Spleen (tissue), 7 donors: ENCODE data around the gene SLC2A14.
"Not testable (repeated sequence)": the region's sequence is repeated elsewhere in the genome, so short reads cannot be mapped to it uniquely, and the experiment has no call there.

Experiments
- POLR2A ChIP-seq, 3 donors: fragments of 450-650 bp; IDR thresholded peaks; one replicate each; pipeline ENCODE4 v1.5.1; 2017; ENCODE audit warnings: antibody characterized with exemption in 3 of 3, mild to moderate bottlenecking in 1 of 3
- TF ChIP-seq, protein P1 (sequence below), 11 experiments: fragments of 200-600 bp in 7 of 11; fragments of 450-650 bp in 4 of 11; sonication (generic) in 4 of 11; IDR thresholded peaks in 8 of 11; conservative IDR thresholded peaks in 3 of 11; 1 replicate in 7 of 11; 2 replicates in 4 of 11; pipeline versions ENCODE4 v1.4.0 to v1.8.0; 2016 to 2021; ENCODE audit warnings: antibody characterized with exemption in 11 of 11, inconsistent platforms in 4 of 11, mild to moderate bottlenecking in 1 of 11
- donor health status: DM: no; HTN: no; CAD: no; lungs with moderate emphysema.
- donor health status: DM: no; HTN: no; CAD: no.
- donor health status: DM: no; HTN: no; CAD: no.

DNA sequence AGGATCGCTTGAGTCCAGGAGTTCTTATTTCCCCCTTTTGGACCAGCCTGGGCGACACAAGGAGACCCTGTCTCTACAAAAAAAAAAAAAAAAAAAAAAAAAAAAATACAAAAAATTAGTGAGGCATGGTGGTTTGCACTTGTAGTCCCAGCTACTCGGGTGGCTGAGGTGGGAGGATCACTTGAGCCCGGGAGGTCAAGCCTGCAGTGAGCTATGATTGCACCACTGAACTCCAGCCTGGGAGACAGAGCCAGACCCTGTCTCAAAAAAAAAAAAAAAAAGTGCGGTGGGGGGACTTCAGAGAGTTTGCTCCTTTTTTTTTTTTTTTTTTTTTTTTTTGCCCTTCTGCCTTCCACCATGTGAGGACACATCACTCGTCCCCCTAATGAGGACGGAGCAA, 32.9 kb downstream of the SLC2A14 start:
- TF ChIP-seq, protein P1, sequence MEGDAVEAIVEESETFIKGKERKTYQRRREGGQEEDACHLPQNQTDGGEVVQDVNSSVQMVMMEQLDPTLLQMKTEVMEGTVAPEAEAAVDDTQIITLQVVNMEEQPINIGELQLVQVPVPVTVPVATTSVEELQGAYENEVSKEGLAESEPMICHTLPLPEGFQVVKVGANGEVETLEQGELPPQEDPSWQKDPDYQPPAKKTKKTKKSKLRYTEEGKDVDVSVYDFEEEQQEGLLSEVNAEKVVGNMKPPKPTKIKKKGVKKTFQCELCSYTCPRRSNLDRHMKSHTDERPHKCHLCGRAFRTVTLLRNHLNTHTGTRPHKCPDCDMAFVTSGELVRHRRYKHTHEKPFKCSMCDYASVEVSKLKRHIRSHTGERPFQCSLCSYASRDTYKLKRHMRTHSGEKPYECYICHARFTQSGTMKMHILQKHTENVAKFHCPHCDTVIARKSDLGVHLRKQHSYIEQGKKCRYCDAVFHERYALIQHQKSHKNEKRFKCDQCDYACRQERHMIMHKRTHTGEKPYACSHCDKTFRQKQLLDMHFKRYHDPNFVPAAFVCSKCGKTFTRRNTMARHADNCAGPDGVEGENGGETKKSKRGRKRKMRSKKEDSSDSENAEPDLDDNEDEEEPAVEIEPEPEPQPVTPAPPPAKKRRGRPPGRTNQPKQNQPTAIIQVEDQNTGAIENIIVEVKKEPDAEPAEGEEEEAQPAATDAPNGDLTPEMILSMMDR (IDR thresholded peaks at IDR 0.05 in 8 of 11, conservative IDR thresholded peaks at IDR 0.05 in 3 of 11): not testable (repeated sequence)
- not testable (repeated sequence) for TF ChIP-seq POLR2A (IDR thresholded peaks at IDR 0.05)
